Glomerular endothelial cell (primary cell): ENCODE results near the gene NPRL2. TPM values are rescaled to one million over a fixed set of nuclear protein-coding genes. Genes with fewer than 3 reads are reported as not detected.

Source experiments
- DNase-seq: peaks from one replicate; pipeline ENCODE4 v3.0.0-alpha.2; 2011; ENCODE audit warnings: low read depth, low spot score; ENCODE audit errors: extremely low read depth
- total RNA-seq: library from RNA; depleted of rRNA; stranded (reverse); fragments of >200 nt; gene quantifications from 2 replicates; pipeline ENCODE4 v1.2.3, GENCODE V29; 2015

The NPRL2 gene
- total RNA-seq = 20.9 and 22.7 TPM in 2 replicates

DNA sequence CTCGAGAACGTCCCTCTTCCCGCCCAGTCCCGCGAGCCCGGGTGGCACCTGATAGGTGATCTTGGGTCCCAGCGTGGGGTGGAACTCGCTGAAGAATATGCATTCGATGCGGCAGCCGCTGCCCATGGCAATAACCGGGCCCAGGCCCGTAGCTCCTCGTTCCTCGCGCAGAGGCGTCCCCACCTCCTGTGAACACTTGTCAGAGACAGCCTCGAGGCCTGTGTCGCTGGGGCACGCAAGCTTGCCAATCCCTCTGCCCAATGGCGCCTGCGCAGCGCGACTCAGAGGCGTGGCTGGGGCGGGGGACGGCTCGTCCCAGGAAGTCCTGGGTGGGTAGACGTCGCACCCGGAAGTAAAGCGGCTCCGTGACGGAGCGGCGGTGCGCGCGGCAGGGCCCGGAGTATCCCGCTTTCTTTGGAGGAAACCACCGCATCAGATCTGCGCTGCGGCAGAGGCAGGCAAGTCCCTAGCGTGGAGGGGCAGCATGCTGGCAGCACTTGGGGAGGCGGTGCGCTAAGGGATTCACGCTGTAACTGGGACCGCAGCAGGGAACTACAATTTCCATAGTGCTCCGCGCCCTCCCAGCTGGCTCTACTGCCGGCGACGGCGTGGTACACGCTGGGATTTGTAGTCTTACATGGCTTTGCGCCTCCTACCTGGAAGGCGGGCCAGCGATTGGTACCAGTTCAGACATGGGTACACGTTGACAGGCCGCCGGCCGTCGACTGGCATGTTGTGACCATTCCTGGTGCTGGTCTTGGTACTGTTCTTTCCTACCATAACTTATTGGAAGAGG is at the start of gene NPRL2, which contains the start of gene CYB561D2:
TSS of gene NPRL2 (minus strand) at position 249 of the 796 bp plus-strand sequence. CDS start at position 126, 123 bp downstream.
TSS of gene CYB561D2 (plus strand) at position 336 of the 796 bp plus-strand sequence. CDS start 572 bp downstream, outside the sequence.
- no peak for DNase-seq

GRCh38 chr3:50396502-50396901 is 45.9 kb upstream of the NPRL2 start:
- no peak for DNase-seq

- no peak for DNase-seq
These were observed 44.7 kb upstream of the NPRL2 start for GRCh38 chr3:50395070-50395860.

DNA sequence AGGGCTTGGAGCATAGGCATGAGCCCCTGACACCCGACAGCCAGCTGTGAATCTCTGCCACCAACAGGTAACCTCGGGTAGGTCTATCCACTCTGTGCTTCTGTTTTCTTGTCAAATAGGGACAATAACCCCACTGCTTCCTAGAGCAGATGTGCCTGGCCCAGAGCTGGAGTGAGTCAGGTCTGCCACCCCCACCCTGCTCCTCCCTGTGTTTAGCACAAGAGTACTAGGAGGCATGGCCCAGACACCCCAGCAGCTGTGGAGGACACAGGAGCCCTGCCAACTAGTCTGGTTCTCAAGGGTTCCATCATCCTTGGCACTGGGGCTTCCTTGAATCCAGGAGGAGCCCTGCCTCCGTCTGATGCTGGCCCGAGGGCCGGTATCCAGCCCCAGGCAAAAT is 42.5 kb upstream of the NPRL2 start:
- no peak for DNase-seq

- no peak for DNase-seq
These were observed 41.6 kb upstream of the NPRL2 start for GRCh38 chr3:50392101-50392715.

DNA sequence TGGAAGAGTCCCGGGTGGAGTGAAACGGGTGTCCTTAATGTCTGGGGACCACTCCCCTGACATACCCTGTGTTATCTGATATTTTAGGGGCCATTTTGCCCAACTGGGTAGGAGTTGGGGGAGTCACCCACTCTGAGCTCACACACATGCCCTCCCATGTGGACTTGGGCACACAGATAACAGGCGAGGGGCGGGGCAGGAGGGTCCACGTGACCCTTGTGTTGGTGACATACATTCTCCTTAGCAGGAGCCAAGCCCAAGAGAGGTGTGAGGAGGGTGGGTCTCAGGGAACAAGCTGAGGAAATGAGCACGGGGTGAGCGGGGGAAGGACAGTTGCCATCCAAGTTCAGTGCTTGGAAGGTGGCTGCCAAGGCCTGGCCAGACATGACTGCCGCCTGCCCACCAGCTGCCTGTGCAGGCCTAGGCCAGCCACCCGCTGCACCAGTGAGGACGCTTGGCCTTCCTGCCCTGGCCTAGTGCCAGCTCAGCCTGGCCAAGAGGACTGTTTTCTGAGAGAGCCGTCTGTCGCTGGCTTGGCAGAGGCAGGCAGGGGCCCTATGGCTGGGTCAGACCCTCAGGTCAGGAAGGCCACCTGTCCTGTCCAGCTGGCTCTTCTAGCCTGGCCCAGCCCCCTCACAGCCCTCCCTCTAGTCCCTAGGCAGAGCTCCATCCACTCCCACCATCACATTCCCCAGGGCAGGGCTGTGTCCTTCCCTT is 40.1 kb upstream of the NPRL2 start:
- DNase-seq = no peak

GRCh38 chr3:50389414-50389767 is 38.8 kb upstream of the NPRL2 start:
- no peak for DNase-seq

- DNase-seq = no peak
These were observed 38.3 kb upstream of the NPRL2 start for GRCh38 chr3:50388720-50389413.

DNA sequence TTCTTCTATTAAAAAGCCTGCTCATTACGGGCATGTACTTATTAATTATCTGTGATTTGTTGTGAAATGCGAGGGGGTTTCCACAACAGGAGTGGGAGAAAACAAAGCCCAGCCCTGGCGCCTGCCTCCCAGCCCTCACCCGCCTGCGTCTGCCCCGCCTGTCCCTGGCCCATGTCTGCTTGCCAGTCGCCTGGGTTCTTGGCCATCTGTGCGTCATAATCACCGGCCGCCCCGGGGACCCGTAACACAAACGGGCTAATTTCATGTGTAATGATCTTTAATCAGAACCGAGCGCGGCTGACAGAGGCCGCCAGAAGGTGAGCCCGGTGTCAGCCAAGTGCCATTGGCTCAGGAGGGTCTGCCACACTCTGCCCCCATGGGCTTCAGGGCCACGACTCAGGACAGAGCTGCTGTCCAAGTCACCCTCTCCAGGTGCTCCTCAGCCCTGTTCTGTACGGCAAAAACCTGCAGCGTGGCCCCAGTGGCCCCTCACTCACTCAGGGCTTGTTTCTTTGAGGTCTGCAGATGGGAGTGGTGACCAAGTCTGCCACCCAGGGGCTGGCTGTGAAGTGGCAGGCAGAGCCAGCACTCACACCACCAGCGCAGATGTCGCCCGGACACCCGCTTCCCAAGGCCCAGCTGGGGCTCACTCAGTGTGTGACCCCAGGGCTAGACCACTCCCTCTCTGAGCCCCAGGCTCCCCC is 37.6 kb upstream of the NPRL2 start:
- no peak for DNase-seq

DNA sequence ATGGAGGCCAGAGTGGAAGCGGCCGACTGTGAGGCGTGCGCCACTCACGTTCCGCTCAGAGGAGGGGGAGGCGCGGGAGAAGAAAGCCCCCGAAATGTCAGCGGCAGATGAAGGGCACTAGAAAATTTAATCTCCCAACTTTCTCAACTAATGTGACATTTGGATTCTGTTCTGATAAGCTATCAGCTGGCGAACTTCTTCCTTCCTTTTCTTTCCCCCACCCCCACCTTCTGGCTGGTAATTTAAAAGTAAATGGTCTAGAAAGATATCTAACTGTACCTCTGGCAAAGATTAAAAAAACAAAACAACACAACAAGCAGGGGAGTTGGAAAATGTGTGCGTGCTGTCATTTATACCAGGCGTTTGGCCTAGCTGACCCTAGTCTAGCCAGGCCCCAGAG is 35.2 kb upstream of the NPRL2 start:
- no peak for DNase-seq

GRCh38 chr3:50383750-50384149 is 33.2 kb upstream of the NPRL2 start:
- DNase-seq = no peak

GRCh38 chr3:50382722-50383121 is 32.1 kb upstream of the NPRL2 start:
- no peak for DNase-seq

DNA sequence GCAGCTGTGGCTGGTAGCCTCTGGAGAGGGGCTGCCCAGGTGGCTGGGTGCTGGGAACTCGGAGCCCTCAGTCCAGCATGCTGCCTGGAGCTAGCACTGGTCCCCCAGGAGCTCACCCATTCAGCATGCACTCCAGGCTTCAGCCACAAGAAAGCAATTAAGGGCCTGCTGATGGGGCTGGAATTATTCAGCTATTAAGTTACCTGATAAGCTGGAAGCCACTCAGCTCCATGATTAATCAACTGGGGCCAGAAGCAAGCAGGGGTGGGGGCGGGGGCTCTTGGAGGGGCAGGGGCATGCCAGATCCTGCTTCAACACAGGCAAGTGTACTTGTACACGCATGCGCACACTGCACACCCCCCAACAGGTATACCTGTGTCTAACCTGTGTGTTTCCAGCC is 30.8 kb upstream of the NPRL2 start:
- DNase-seq = no peak

DNA sequence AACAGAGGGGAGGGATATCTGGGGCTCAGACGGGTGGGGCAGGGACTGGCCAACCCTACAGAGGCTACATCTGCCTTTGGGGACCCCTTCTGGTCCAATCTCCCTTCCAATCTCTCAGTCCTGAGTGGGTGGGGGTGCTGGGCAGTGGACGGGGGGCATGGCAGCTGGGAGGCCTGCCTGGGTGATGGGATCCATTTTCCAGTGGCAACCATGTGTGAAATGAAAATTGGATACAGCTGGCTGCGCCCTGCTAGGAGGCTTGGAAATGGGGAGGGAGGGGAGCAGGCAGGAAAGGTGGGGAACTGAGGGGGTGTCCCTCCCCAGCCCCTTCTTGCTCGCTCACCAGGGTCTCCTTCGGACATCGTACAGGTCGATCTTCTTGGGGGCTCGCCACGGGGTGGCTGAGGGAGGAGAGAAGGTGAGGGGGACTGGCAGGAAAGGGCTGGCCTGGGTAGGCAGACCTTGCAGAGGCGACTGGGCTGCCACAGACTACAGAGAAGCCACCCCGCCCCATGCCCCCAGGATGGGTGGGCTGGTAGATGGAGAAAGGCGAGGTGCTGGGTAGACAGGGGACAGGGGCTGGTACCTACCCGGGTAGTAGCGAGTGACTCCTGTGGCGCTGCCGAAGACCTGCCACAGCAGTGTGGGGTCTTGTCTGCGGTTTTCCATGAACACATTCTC is 30.0 kb upstream of the NPRL2 start:
- no peak for DNase-seq

DNA sequence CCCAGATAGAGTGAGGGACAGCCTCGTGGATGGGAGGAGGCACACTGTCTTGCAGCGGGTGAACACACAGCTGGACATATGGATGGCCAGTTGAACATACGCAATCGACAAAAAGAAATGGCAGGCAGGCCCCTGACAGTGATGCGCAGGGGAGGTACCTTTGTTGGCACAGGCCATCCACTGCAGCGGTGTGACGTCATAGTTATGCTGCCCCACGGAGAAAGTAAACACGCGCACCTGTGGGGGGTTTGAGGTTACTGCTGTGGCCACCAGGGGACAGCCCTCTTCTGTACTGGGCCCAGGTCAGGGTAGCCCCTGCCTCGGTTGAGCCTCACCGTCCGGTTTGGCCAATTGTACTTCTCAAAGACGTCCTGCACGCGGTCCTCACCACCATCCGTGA is 28.2 kb upstream of the NPRL2 start:
- no peak for DNase-seq

DNA sequence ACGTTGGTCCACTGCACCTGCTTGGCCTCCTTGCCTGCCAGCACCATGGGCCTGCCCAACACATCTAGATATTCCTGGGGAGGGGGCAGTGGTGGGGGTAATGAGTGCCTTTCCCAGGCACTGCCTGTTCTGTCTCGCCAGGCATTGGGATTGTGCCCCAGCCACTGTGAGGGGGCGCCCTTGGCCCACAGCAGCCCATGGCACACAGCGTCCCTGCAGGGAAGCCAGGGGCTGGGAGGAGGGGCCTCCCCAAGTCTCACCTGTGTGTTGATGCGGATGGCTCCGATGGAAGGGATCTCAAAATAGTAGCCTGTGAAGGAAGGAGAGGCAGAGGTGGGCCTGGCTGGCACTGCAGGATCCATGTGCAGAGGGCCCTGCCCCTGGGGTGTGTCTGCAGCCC is 27.4 kb upstream of the NPRL2 start:
- DNase-seq = no peak

DNA sequence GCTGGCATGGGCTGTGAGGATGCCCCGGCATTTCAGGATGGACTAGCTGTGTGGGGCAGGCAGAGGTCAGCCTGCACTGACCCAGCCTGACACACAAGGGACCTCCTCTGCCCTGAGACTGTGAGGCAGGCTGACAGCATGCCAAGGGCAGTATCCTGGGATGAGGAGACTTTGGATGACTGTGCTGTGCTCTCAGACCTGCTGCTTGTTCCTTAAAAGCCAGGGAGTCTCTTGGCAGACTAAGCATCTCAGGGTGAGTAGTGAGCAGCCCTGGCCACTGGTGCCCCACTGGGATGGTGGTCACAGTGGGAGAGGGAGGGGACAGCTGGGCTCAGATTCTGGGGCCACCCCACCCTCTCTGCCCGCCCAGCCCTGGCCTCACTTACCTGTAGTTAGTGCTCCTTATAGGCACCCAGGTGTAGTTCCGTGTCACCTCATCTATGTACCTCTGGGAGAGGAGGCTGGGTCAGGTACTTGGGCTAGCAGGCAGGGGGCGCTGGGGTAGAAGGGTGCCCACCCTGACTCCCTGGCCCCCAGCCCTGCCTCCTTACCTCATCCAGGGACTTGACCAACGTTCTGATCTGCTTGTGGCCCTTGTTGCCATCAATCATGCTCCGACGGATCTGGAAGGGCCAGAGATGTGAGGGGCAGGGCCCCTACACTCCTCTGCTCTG is 24.8 kb upstream of the NPRL2 start:
- no peak for DNase-seq

DNA sequence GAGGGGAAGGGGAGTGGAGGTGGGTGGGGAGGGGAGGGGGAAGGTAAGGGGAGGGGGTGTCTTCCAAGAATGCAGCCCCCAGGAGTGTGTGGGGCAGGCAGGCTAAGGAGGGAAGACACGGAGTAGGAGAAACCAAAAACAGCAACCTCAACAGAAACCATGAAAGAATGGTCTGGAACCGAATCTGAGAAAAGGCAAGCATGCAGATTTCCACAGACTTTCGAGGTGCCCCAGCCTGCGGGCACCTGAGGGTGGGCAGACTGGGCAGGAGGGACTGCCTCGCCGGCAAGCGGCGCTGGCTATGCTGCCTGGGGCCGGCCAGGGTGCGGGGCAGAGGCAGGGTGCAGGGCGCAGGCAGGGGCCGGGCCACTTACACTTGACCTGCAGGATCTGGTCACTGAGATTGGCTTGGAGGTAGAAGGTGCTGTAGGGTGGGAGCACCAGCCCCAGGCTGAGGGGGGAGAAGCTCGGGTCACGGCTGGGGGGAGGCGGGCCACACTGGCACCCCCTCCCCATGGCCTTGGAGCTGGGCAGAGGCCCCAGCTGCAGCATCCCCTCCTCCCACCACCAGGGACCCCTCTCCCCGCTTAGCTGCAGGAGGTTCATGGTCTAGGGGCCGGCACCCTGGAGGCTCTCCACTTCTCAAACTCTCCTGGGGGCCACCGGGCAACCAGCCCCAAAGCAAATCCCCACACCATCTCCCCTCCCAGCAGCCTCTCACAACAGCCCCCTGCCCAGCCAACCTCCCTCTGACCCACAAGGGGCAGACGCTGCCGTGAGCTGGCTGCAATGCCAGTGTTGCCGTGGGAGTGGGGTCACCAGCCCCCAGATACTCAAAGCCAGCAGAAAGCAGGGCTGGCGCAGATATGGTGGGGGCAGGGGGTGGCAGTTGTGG is 24.0 kb upstream of the NPRL2 start:
- DNase-seq = no peak
